ENCODE measurements around the gene EMILIN3. TPM values are rescaled to one million over a fixed set of nuclear protein-coding genes. Genes with fewer than 3 reads are reported as not detected.

The EMILIN3 gene
- total RNA-seq, 1 experiment from 2014 or later: not detected

GRCh38 chr20:41394931-41395666, 28.5 kb upstream of the EMILIN3 start:
- H3K4me3 ChIP-seq (ENCODE audit: low read length): no peak overlapping the region
- no peaks in the 10 kb centered on the region for H3K9me3 ChIP-seq (ENCODE audit: low read length)
- 0 out of 2 replicates have a peak, but pooled peaks cover 3% of the 10 kb centered on the region for H4K20me1 ChIP-seq (ENCODE audit: insufficient read depth, low read depth, low read length)
- no peak for DNase-seq
- H3K27me3 ChIP-seq (ENCODE audit: low read length): no peaks in the 10 kb centered on the region
- no peak overlapping the region for H3K9ac ChIP-seq (ENCODE audit: low read length)
- no peak overlapping the region for H3K4me2 ChIP-seq (ENCODE audit: low read depth, low read length, poor library complexity, severe bottlenecking)
- H3K9me2 ChIP-seq (replicated peaks; ENCODE audit: insufficient read depth, low read length): no peaks in the 10 kb centered on the region
- H3K4me1 ChIP-seq (ENCODE audit: low read length): no peaks in the 10 kb centered on the region
- no peak overlapping the region for H3K27ac ChIP-seq (ENCODE audit: low read length)
- H3K36me3 ChIP-seq (ENCODE audit: insufficient read depth, low read length): no peaks in the 10 kb centered on the region
- H2AFZ ChIP-seq (ENCODE audit: low read length): no peak overlapping the region
- no peaks in the 10 kb centered on the region for H3K79me2 ChIP-seq (ENCODE audit: low read length)

GRCh38 chr20:41394081-41394480, 27.5 kb upstream of the EMILIN3 start:
- Histone ChIP-seq H3K9me3 (ENCODE audit: low read length) (no peaks in the 10 kb centered on the region), H3K9ac (ENCODE audit: low read length) (no peak overlapping the region), H3K4me1 (ENCODE audit: low read length) (no peaks in the 10 kb centered on the region), H3K4me2 (ENCODE audit: low read depth, low read length, poor library complexity, severe bottlenecking) (no peak overlapping the region), H3K79me2 (ENCODE audit: low read length) (no peaks in the 10 kb centered on the region), H3K9me2 (replicated peaks; ENCODE audit: insufficient read depth, low read length) (no peaks in the 10 kb centered on the region), H2AFZ (ENCODE audit: low read length) (no peak overlapping the region), H3K36me3 (ENCODE audit: insufficient read depth, low read length) (no peaks in the 10 kb centered on the region), H3K4me3 (ENCODE audit: low read length) (no peak overlapping the region), H4K20me1 (ENCODE audit: insufficient read depth, low read depth, low read length) (0 out of 2 replicates have a peak, but pooled peaks cover 3% of the 10 kb centered on the region), H3K27me3 (ENCODE audit: low read length) (no peaks in the 10 kb centered on the region), H3K27ac (ENCODE audit: low read length) (no peak overlapping the region)
- DNase-seq: no peak

- H4K20me1 ChIP-seq (ENCODE audit: insufficient read depth, low read depth, low read length): 0 out of 2 replicates have a peak, but pooled peaks cover 3% of the 10 kb centered on the region
- H3K27ac ChIP-seq (ENCODE audit: low read length): no peak overlapping the region
- no peaks in the 10 kb centered on the region for H3K9me3 ChIP-seq (ENCODE audit: low read length)
- H3K36me3 ChIP-seq (ENCODE audit: insufficient read depth, low read length): no peaks in the 10 kb centered on the region
- no peaks in the 10 kb centered on the region for H3K27me3 ChIP-seq (ENCODE audit: low read length)
- H2AFZ ChIP-seq (ENCODE audit: low read length): no peak overlapping the region
- no peak overlapping the region for H3K4me2 ChIP-seq (ENCODE audit: low read depth, low read length, poor library complexity, severe bottlenecking)
- H3K9ac ChIP-seq (ENCODE audit: low read length): no peak overlapping the region
- no peak overlapping the region for H3K4me3 ChIP-seq (ENCODE audit: low read length)
- no peaks in the 10 kb centered on the region for H3K9me2 ChIP-seq (replicated peaks; ENCODE audit: insufficient read depth, low read length)
- DNase-seq: no peak
- H3K4me1 ChIP-seq (ENCODE audit: low read length): no peaks in the 10 kb centered on the region
- H3K79me2 ChIP-seq (ENCODE audit: low read length): no peaks in the 10 kb centered on the region
These were observed 27.1 kb upstream of the EMILIN3 start for GRCh38 chr20:41393705-41394066.

DNA sequence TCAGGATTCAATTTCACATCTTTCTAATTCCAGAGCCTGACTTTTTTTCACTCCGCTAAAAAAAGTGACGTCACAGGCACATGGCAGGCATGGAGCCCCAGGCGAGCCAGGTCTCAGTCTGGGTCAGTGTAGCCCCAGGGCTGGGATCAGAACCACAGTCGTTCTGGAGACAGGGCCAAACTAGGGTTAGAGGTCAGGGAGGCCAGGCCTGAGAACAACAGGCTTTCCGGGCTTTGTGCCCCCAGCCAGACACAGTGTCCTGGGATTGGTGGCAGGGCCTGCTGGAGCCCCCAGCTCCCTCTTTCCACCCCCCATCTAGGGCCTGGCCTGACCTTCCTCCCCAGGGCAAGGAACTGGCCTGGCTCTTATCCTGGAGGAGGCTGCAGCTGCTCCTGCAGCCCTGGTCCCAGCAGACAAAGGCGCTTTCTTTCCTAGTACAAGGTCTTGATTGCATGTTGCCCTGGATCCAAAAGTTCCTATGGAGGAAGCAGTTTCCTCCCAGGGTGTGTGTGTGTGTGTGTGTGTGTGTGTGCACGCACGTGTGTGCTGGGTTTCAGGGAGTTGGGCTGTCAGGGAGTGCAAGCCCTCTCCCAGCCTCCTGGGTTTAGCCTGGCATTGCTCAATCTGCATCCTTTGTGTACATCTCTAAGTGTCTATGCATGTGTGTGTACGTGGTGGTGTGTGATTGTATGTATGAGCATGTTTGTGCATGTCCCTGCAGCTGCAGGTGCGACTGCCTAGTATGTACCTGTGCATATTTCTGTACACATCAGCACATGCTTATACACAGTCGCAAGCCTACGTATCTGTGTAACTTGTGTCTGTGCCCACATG, 26.5 kb upstream of the EMILIN3 start:
- no peak overlapping the region for H3K4me3 ChIP-seq (ENCODE audit: low read length)
- no peak for DNase-seq
- no peaks in the 10 kb centered on the region for H3K9me2 ChIP-seq (replicated peaks; ENCODE audit: insufficient read depth, low read length)
- H3K9me3 ChIP-seq (ENCODE audit: low read length): no peaks in the 10 kb centered on the region
- H3K4me1 ChIP-seq (ENCODE audit: low read length): no peaks in the 10 kb centered on the region
- no peak overlapping the region for H3K4me2 ChIP-seq (ENCODE audit: low read depth, low read length, poor library complexity, severe bottlenecking)
- H3K27ac ChIP-seq (ENCODE audit: low read length): no peak overlapping the region
- H3K36me3 ChIP-seq (ENCODE audit: insufficient read depth, low read length): no peaks in the 10 kb centered on the region
- no peaks in the 10 kb centered on the region for H3K79me2 ChIP-seq (ENCODE audit: low read length)
- H4K20me1 ChIP-seq (ENCODE audit: insufficient read depth, low read depth, low read length): 0 out of 2 replicates have a peak, but pooled peaks cover 3% of the 10 kb centered on the region
- H2AFZ ChIP-seq (ENCODE audit: low read length): no peak overlapping the region
- H3K27me3 ChIP-seq (ENCODE audit: low read length): no peaks in the 10 kb centered on the region
- no peak overlapping the region for H3K9ac ChIP-seq (ENCODE audit: low read length)

- H3K9ac ChIP-seq (ENCODE audit: low read length): no peak overlapping the region
- no peak overlapping the region for H3K27ac ChIP-seq (ENCODE audit: low read length)
- H3K79me2 ChIP-seq (ENCODE audit: low read length): no peaks in the 10 kb centered on the region
- no peak overlapping the region for H3K4me3 ChIP-seq (ENCODE audit: low read length)
- no peak for DNase-seq
- no peaks in the 10 kb centered on the region for H3K9me3 ChIP-seq (ENCODE audit: low read length)
- H4K20me1 ChIP-seq (ENCODE audit: insufficient read depth, low read depth, low read length): 0 out of 2 replicates have a peak, but pooled peaks cover 3% of the 10 kb centered on the region
- no peak overlapping the region for H3K4me2 ChIP-seq (ENCODE audit: low read depth, low read length, poor library complexity, severe bottlenecking)
- H3K36me3 ChIP-seq (ENCODE audit: insufficient read depth, low read length): no peaks in the 10 kb centered on the region
- no peaks in the 10 kb centered on the region for H3K9me2 ChIP-seq (replicated peaks; ENCODE audit: insufficient read depth, low read length)
- H3K27me3 ChIP-seq (ENCODE audit: low read length): no peaks in the 10 kb centered on the region
- no peaks in the 10 kb centered on the region for H3K4me1 ChIP-seq (ENCODE audit: low read length)
- no peak overlapping the region for H2AFZ ChIP-seq (ENCODE audit: low read length)
These were observed 25.7 kb upstream of the EMILIN3 start for GRCh38 chr20:41392295-41392694.

DNA sequence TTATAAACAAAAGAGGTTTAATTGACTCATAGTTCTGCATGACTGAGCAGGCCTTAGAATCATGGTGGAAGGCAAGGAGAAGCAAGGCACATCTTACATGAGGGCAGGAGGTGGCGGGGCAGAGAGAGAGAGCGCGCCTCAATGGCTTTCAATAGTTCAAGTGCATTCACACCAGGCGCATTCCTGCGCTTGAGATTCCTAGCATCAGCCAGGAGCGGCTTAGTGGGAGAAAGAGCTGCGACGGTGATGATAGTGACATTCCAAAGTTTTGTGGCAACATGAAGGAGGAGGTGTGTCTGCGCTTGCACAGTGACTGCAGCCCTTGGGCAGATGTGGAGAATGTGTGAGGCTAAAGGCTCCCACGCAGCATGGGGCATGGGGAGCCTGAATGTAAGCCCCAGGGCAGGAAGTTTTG, 25.0 kb upstream of the EMILIN3 start:
- 0 out of 2 replicates have a peak, but pooled peaks cover 3% of the 10 kb centered on the region for H4K20me1 ChIP-seq (ENCODE audit: insufficient read depth, low read depth, low read length)
- no peak overlapping the region for H3K4me2 ChIP-seq (ENCODE audit: low read depth, low read length, poor library complexity, severe bottlenecking)
- no peaks in the 10 kb centered on the region for H3K4me1 ChIP-seq (ENCODE audit: low read length)
- H3K9me2 ChIP-seq (replicated peaks; ENCODE audit: insufficient read depth, low read length): no peaks in the 10 kb centered on the region
- no peak overlapping the region for H3K27ac ChIP-seq (ENCODE audit: low read length)
- H3K9me3 ChIP-seq (ENCODE audit: low read length): no peaks in the 10 kb centered on the region
- no peak overlapping the region for H3K4me3 ChIP-seq (ENCODE audit: low read length)
- no peak overlapping the region for H2AFZ ChIP-seq (ENCODE audit: low read length)
- H3K79me2 ChIP-seq (ENCODE audit: low read length): no peaks in the 10 kb centered on the region
- DNase-seq: no peak
- H3K27me3 ChIP-seq (ENCODE audit: low read length): no peaks in the 10 kb centered on the region
- no peak overlapping the region for H3K9ac ChIP-seq (ENCODE audit: low read length)
- H3K36me3 ChIP-seq (ENCODE audit: insufficient read depth, low read length): no peaks in the 10 kb centered on the region

DNA sequence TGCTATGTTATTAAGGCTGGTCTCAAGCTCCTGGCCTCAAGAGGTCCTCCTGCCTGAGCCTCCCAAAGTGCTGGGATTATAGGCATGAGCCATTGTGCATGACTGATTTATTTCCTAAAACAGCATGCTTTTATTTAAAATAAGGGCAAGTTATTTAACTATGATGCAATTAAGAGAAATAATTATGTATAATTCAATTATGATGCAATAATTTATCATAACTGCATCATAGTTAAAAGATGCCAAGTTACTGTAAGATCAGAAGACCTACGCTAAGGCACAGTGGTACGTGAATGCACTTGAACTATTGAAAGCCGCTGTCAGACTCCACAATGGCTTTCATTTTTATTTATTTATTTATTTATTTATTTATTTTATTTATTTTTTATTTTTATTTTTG, 24.3 kb upstream of the EMILIN3 start:
- Histone ChIP-seq H3K36me3 (ENCODE audit: insufficient read depth, low read length) (no peaks in the 10 kb centered on the region), H3K79me2 (ENCODE audit: low read length) (no peaks in the 10 kb centered on the region), H3K4me2 (ENCODE audit: low read depth, low read length, poor library complexity, severe bottlenecking) (no peak overlapping the region), H3K4me3 (ENCODE audit: low read length) (no peak overlapping the region), H3K27ac (ENCODE audit: low read length) (no peak overlapping the region), H3K9ac (ENCODE audit: low read length) (no peak overlapping the region), H3K27me3 (ENCODE audit: low read length) (no peaks in the 10 kb centered on the region), H2AFZ (ENCODE audit: low read length) (no peak overlapping the region), H4K20me1 (ENCODE audit: insufficient read depth, low read depth, low read length) (0 out of 2 replicates have a peak, but pooled peaks cover 3% of the 10 kb centered on the region), H3K9me2 (replicated peaks; ENCODE audit: insufficient read depth, low read length) (no peaks in the 10 kb centered on the region), H3K9me3 (ENCODE audit: low read length) (no peaks in the 10 kb centered on the region), H3K4me1 (ENCODE audit: low read length) (no peaks in the 10 kb centered on the region)
- no peak for DNase-seq

- Histone ChIP-seq H3K9me2 (replicated peaks; ENCODE audit: insufficient read depth, low read length) (no peaks in the 10 kb centered on the region), H3K4me1 (ENCODE audit: low read length) (no peaks in the 10 kb centered on the region), H3K36me3 (ENCODE audit: insufficient read depth, low read length) (no peaks in the 10 kb centered on the region), H2AFZ (ENCODE audit: low read length) (no peak overlapping the region), H3K9me3 (ENCODE audit: low read length) (no peaks in the 10 kb centered on the region), H3K9ac (ENCODE audit: low read length) (no peak overlapping the region), H4K20me1 (ENCODE audit: insufficient read depth, low read depth, low read length) (no peaks in the 10 kb centered on the region), H3K4me3 (ENCODE audit: low read length) (no peak overlapping the region), H3K27me3 (ENCODE audit: low read length) (no peaks in the 10 kb centered on the region), H3K27ac (ENCODE audit: low read length) (no peak overlapping the region), H3K4me2 (ENCODE audit: low read depth, low read length, poor library complexity, severe bottlenecking) (no peak overlapping the region), H3K79me2 (ENCODE audit: low read length) (no peaks in the 10 kb centered on the region)
- DNase-seq: no peak
These were observed 20.8 kb upstream of the EMILIN3 start for GRCh38 chr20:41387444-41387851.
